HG02885 (cell line): Measurements from ENCODE around the gene ID2.
"Not testable (repeated sequence)": the region's sequence is repeated elsewhere in the genome, so short reads cannot be mapped to it uniquely, and the experiment has no call there.

ENCODE experiments used
- ATAC-seq: cut with Tn5 transposase; IDR thresholded peaks from one replicate; pipeline ENCODE4 v1.9.1; 2021; ENCODE audit warnings: mild to moderate bottlenecking; ENCODE audit not compliant: unreplicated experiment, poor library complexity

The ID2 gene

DNA sequence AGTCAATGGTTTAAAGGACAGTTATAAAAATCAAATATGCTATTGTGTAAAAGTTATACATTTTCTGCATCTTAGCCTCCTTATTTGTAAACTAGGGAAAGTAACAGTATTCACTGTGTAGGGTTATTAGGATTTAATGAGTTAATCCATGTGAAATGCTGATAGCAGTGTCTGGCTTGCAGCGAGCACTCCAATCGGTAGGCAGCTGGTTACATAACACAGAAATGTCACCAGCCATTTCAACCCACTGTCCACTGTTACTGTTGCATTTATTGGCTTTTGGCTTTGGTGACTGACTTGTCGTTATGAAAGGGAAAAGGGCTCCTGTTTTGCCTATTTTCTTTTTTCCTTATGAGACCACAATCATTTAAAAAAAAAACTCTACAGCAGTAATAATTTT is 38.9 kb downstream of the ID2 start:
- no peak for ATAC-seq

DNA sequence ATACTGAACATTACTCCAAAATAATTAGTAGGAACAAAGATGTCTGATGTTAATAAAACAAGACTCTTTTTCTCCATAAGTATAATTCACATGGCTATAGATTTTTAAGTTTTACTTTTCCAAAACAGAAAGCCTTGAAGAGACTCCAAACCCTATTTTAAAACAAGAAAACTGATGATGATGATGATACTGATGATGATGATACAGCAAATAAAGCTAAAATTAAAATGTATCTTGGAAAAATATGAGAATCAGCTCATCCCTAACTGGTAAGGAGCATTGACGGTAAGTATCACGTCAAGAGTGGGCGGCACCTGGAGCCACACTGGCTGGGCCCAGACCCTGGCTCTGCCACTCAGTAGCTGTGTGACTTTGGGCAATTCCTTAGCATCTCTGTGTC is 39.6 kb downstream of the ID2 start:
- no peak for ATAC-seq

DNA sequence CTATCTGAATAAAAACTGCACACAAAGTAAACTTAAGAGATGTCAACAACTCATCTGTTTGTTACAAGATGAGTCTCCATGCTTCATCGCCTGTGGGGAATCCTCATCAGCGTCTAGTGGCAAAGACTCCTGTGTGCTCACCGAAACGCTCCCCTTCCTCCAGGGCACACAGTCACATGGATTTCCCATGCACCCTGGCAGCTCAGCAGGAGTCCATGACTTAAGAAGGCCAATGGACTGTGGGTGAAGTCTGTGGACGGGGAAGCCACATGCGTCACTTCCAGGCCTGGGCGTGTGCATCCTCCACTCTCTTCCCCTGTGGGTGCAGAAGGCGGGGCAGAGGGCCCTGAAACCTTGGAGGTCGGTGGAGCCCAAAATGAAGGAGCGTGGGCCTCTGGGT is 41.1 kb downstream of the ID2 start:
- ATAC-seq = no peak

GRCh38 chr2:8725838-8726237 is 44.0 kb downstream of the ID2 start:
- no peak for ATAC-seq

DNA sequence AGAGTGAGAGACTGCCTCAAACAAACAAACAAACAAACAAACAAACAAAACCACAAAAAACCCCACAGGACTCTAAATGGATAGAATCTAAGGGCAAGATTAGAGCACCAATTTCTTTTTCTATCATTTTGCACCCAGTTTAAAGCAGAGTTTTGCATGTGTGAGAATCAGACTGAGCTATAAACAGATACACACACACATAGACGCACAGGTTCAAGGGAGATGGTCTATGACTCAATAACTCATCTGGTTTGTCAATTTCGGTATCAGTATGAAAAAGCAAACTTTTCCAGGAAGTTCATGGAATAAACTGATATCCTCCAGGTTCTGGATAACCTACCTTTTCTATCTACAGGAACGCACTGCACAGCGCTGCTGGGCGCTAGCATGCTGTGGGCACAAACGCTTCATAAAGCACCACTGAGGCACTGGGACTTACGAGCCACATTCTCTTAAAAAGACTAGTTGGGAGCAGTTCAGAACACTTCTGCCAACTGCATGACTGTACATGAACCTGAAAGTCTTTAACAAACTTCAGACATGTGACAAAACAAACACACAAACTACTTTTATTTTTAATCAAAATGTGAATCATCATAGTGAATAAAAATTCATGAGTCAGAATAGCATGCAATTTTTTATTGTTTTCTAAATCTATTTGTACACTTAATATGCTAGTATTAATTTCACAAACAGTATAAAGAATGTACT is 46.6 kb downstream of the ID2 start:
- no peak for ATAC-seq

DNA sequence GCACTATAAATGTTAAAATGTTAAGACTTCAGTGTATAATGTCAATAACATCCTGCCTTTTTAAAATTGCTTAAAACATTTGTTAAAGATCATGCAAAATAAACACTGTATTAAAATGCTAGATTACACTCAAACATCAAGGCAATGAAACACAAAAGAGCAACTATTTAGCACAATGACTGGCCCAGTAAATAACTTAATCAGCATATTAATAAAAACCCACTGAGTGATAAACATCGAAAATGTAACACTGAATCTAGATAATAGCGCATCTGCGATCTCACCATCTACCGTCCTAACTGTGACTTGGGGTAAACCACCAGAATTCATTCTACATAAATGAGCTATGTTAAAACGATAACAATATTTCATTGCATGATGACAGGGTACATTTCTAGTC is 47.2 kb downstream of the ID2 start:
- not testable (repeated sequence) for ATAC-seq

DNA sequence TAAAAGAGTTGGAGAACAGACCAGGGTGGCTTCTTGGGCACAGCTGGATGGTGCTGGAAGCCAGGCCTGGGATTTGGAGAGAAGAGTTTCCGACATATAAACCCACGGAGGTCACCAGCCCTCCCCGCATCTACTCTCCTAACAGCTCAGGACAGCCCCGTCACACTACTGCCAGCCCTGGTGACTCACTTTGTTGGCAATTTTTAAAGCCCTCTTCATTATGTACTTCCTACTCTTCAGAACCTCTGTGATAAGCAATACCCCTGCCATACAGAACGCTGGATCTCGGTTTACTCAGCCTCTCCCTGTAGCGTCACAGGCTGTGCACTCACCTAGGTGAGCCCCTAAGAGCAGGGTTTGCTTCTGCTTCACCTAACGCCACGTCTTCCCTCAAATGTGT is 48.1 kb downstream of the ID2 start:
- no peak for ATAC-seq

GRCh38 chr2:8732601-8733000 is 50.7 kb downstream of the ID2 start:
- ATAC-seq = no peak
